DND-41 (cell line): ENCODE measurements around the gene G6PC3.

ENCODE experiments used
- ATAC-seq: fragments of 200-7000 bp; cut with Tn5 transposase; 3 replicates; pipeline ENCODE4 v1.9.1; 2021; ENCODE audit warnings: low read depth; ENCODE audit not compliant: insufficient read depth
- DNase-seq: peaks from one replicate; pipeline ENCODE4 v3.0.0-alpha.2; 2020
- H2AFZ ChIP-seq: 2 replicates; pipeline ENCODE4 v1.6.0; 2012; ENCODE audit warnings: low read depth, low read length
- H3K27ac ChIP-seq: 2 replicates; pipeline ENCODE4 v1.5.1; 2012; ENCODE audit warnings: low read length, inconsistent platforms
- H3K27me3 ChIP-seq: fragments of 200-600 bp; sonication (generic); 2 replicates; pipeline ENCODE4 v1.6.0; 2012; ENCODE audit warnings: low read length, mild to moderate bottlenecking, inconsistent platforms; ENCODE audit not compliant: insufficient read depth, poor library complexity
- H3K36me3 ChIP-seq: 2 replicates; pipeline ENCODE4 v1.5.1; 2012; ENCODE audit warnings: low read length, inconsistent platforms; ENCODE audit not compliant: insufficient read depth
- H3K4me1 ChIP-seq: 2 replicates; pipeline ENCODE4 v1.5.1; 2012; ENCODE audit warnings: mild to moderate bottlenecking, low read length; ENCODE audit not compliant: insufficient read depth
- H3K4me2 ChIP-seq: 2 replicates; pipeline ENCODE4 v1.6.0; 2012; ENCODE audit warnings: mild to moderate bottlenecking, moderate library complexity, low read length, inconsistent platforms; ENCODE audit not compliant: insufficient read depth
- H3K4me3 ChIP-seq, 2 experiments: fragments of 200-600 bp in 1 of 2; shearing (Covaris generic) in 1 of 2; 2 replicates each; pipeline ENCODE4 v1.5.1; 2012 to 2016; ENCODE audit warnings: inconsistent platforms in 2 of 2, low read length in 2 of 2, mild to moderate bottlenecking in 2 of 2, low read depth in 1 of 2, moderate library complexity in 1 of 2
- H3K79me2 ChIP-seq: 2 replicates; pipeline ENCODE4 v1.6.0; 2012; ENCODE audit warnings: low read length, inconsistent platforms; ENCODE audit not compliant: insufficient read depth
- H3K9ac ChIP-seq: 2 replicates; pipeline ENCODE4 v1.6.0; 2012; ENCODE audit warnings: low read depth, mild to moderate bottlenecking, inconsistent platforms, low read length, moderate library complexity
- H3K9me3 ChIP-seq: 2 replicates; pipeline ENCODE4 v1.5.1; 2012; ENCODE audit warnings: low read length, moderate library complexity, mild to moderate bottlenecking, inconsistent platforms; ENCODE audit not compliant: insufficient read depth, severe bottlenecking
- H4K20me1 ChIP-seq: 2 replicates; pipeline ENCODE4 v1.6.0; 2012; ENCODE audit warnings: low read length; ENCODE audit not compliant: insufficient read depth
- CTCF ChIP-seq: IDR thresholded peaks from 2 replicates; pipeline ENCODE4 v1.5.1; 2012; ENCODE audit warnings: borderline replicate concordance, low read length, moderate library complexity, mild to moderate bottlenecking; ENCODE audit not compliant: poor library complexity, severe bottlenecking; ENCODE audit errors: extremely low read depth
- EZH2 ChIP-seq: IDR thresholded peaks from 3 replicates; pipeline ENCODE4 v1.6.1; 2012; ENCODE audit warnings: borderline replicate concordance, low read depth, mild to moderate bottlenecking, moderate library complexity, low read length, inconsistent platforms; ENCODE audit not compliant: severe bottlenecking

Gene G6PC3

DNA sequence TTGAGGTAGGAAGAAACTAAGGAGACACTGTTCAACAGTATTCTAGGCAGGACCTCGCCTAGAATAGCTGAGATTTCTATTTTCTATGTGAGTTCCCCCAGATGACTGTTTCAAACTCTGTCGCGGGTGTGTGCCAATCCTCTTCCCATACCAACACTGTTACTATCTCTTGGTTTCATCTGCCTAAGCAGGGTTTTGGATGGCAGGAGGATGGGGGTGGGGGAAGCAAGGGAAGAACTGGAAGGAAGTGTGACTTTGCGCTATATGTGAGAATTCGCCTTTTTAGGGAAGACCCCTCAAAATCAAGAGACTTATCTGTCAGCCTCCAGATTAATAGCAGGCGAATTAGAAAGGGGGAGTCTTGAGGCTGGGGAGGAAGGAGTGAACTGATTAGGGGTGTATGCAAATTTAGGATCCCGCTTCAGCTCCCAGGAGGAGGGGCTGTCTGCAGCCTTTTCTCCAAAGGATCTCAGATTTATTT lies 521 bp upstream of the G6PC3 start:
- TF ChIP-seq EZH2: no peak
- no peak for TF ChIP-seq CTCF
- no peak for ATAC-seq
- H3K36me3 ChIP-seq: peaks cover 20% of the 10 kb centered on the region
- H3K4me3 ChIP-seq: peak overlapping the region; percentile 45 to 99; a peak in 3 of 4 replicates
- H3K27ac ChIP-seq: peak overlapping the region; percentile 95
- peak overlapping the region; percentile 91 for H3K9ac ChIP-seq
- H3K9me3 ChIP-seq: no peaks in the 10 kb centered on the region
- H3K79me2 ChIP-seq: peaks cover 57% of the 10 kb centered on the region
- H3K27me3 ChIP-seq: no peaks in the 10 kb centered on the region
- H3K4me1 ChIP-seq: peaks cover 46% of the 10 kb centered on the region
- DNase-seq: peak; percentile 40
- peaks cover 12% of the 10 kb centered on the region; the same call in 1 of the 2 replicates for H4K20me1 ChIP-seq
- peak overlapping the region; percentile 90 for H3K4me2 ChIP-seq
- H2AFZ ChIP-seq: peak overlapping the region; percentile 98

DNA sequence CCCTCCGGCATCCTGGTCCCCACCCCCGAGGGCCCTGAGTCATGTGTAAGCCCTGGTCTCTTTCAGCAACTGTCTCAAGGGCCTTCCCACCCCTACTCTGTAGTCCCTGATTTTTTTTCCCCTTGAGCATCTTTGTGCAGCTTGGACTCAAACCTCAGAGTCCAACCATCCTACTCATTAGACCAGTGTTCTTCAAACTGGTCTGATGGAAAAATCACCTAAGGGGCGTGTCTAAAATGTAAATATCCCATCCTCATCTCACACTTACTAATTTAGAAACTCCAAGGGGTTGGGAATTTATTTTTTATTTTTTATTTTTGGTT lies 624 bp downstream of the G6PC3 start:
- H3K36me3 ChIP-seq: peaks cover 31% of the 10 kb centered on the region
- peak overlapping the region; percentile 90 for H3K4me2 ChIP-seq
- H3K9ac ChIP-seq: peak overlapping the region; percentile 91
- no peaks in the 10 kb centered on the region for H3K9me3 ChIP-seq
- H3K27ac ChIP-seq: peak overlapping the region; percentile 95
- H3K4me1 ChIP-seq: peaks cover 39% of the 10 kb centered on the region
- peak overlapping the region; percentile 45 to 99 for H3K4me3 ChIP-seq
- TF ChIP-seq EZH2 (no peak), CTCF (no peak)
- peaks cover 45% of the 10 kb centered on the region for H3K79me2 ChIP-seq
- peak overlapping the region; percentile 98 for H2AFZ ChIP-seq
- ATAC-seq: no peak
- no peaks in the 10 kb centered on the region for H3K27me3 ChIP-seq
- no peak for DNase-seq
- H4K20me1 ChIP-seq: peaks cover 2% of the 10 kb centered on the region; the same call in 1 of the 2 replicates

- H3K27ac ChIP-seq: peak overlapping the region; percentile 95
- peaks cover 37% of the 10 kb centered on the region for H3K4me1 ChIP-seq
- H4K20me1 ChIP-seq: peaks cover 2% of the 10 kb centered on the region; the same call in 1 of the 2 replicates
- peaks cover 39% of the 10 kb centered on the region for H3K79me2 ChIP-seq
- peak overlapping the region; percentile 45 to 99; a peak in 3 of 4 replicates for H3K4me3 ChIP-seq
- peak overlapping the region; percentile 91 for H3K9ac ChIP-seq
- no peak for TF ChIP-seq CTCF
- TF ChIP-seq EZH2: no peak
- peaks cover 38% of the 10 kb centered on the region for H3K36me3 ChIP-seq
- ATAC-seq: no peak
- H3K4me2 ChIP-seq: peak overlapping the region; percentile 90
- DNase-seq: no peak
- H2AFZ ChIP-seq: no peak overlapping the region
- no peaks in the 10 kb centered on the region for H3K27me3 ChIP-seq
- no peaks in the 10 kb centered on the region for H3K9me3 ChIP-seq
Observed at GRCh38 chr17:44071772-44072171, 1.2 kb downstream of the G6PC3 start.
